H1 (cell line): ENCODE results near the gene LCN6. TPM values are rescaled to one million over a fixed set of nuclear protein-coding genes. Genes with fewer than 3 reads are reported as not detected.

Experiments used
- ATF2 ChIP-seq: IDR thresholded peaks from 2 replicates; pipeline ENCODE4 v1.6.1; 2012; ENCODE audit warnings: low read length, inconsistent platforms
- CBX8 ChIP-seq: fragments of 300-800, 300-1000 bp; sonication (generic); IDR thresholded peaks from 2 replicates; pipeline ENCODE4 v1.7.1; 2016; ENCODE audit warnings: low read depth, low read length, borderline replicate concordance
- CEBPB ChIP-seq: IDR thresholded peaks from 2 replicates; pipeline ENCODE4 v1.6.1; 2012; ENCODE audit warnings: low read depth, low read length
- CHD2 ChIP-seq: IDR thresholded peaks from 2 replicates; pipeline ENCODE4 v1.6.1; 2012; ENCODE audit warnings: low read length, improper control_type of control experiment
- EZH2 ChIP-seq: fragments of 200-600 bp; sonication (generic); IDR thresholded peaks from 2 replicates; pipeline ENCODE4 v1.7.1; 2012; ENCODE audit warnings: low read depth, mild to moderate bottlenecking, moderate library complexity, low read length, inconsistent platforms; ENCODE audit not compliant: severe bottlenecking
- FOSL1 ChIP-seq: IDR thresholded peaks from 2 replicates; pipeline ENCODE4 v1.6.1; 2011; ENCODE audit warnings: mild to moderate bottlenecking, low read depth, low read length, moderate library complexity; ENCODE audit not compliant: insufficient read depth
- GABPA ChIP-seq: IDR thresholded peaks from 2 replicates; pipeline ENCODE4 v1.6.1; 2011; ENCODE audit warnings: mild to moderate bottlenecking, low read length, moderate library complexity, borderline replicate concordance; ENCODE audit not compliant: insufficient read depth
- HDAC2 ChIP-seq, 2 experiments: fragments of 300-600 bp in 1 of 2; sonication (generic) in 1 of 2; IDR thresholded peaks; 2 replicates each; pipeline ENCODE4 v1.6.1; 2011 to 2012; ENCODE audit warnings: low read depth in 2 of 2, low read length in 2 of 2, mild to moderate bottlenecking in 2 of 2, moderate library complexity in 2 of 2, borderline replicate concordance in 1 of 2, inconsistent platforms in 1 of 2
- JUN ChIP-seq: IDR thresholded peaks from 2 replicates; pipeline ENCODE4 v1.6.1; 2011; ENCODE audit warnings: low read depth, mild to moderate bottlenecking, improper control_type of control experiment, low read length
- MAFK ChIP-seq: IDR thresholded peaks from 2 replicates; pipeline ENCODE4 v1.6.1; 2012; ENCODE audit warnings: low read depth, mild to moderate bottlenecking, improper control_type of control experiment, low read length
- PHF8 ChIP-seq: fragments of 200-600 bp; sonication (generic); conservative IDR thresholded peaks from 2 replicates; pipeline ENCODE4 v1.7.1; 2012; ENCODE audit warnings: low read depth, mild to moderate bottlenecking, inconsistent platforms, low read length, moderate library complexity
- SP1 ChIP-seq: IDR thresholded peaks from 2 replicates; pipeline ENCODE4 v1.6.1; 2011; ENCODE audit warnings: low read depth, low read length
- SUZ12 ChIP-seq: fragments of 200-600 bp; sonication (generic); IDR thresholded peaks from 2 replicates; pipeline ENCODE4 v1.6.1; 2012; ENCODE audit warnings: mild to moderate bottlenecking, inconsistent platforms, low read length, moderate library complexity, mixed read lengths
- TAF1 ChIP-seq: IDR thresholded peaks from 2 replicates; pipeline ENCODE4 v1.6.1; 2011; ENCODE audit warnings: mild to moderate bottlenecking, low read depth, low read length
- TCF12 ChIP-seq: IDR thresholded peaks from 2 replicates; pipeline ENCODE4 v1.6.1; 2011; ENCODE audit warnings: low read depth, mild to moderate bottlenecking, low read length
- polyA plus RNA-seq, 7 experiments: library from polyadenylated mRNA; depleted of rRNA in 3 of 7; stranded (reverse) in 5 of 7; unstranded in 2 of 7; fragments of >200 nt in 5 of 7; fragments of 200-250 nt in 2 of 7; gene quantifications; 1 replicate in 5 of 7; 2 replicates in 1 of 7; 4 replicates in 1 of 7; pipeline versions ENCODE4 v1.2.1 to v1.2.3, GENCODE V29; 2011 to 2013; ENCODE audit warnings: missing spikeins in 2 of 7, mixed read lengths in 2 of 7
- total RNA-seq: library from RNA; stranded (reverse); fragmentation: NEBNext Ultra II Directional; extraction: Animal tissue kit (Norgen Biotek cat#: 25700); gene quantifications from 2 replicates; pipeline ENCODE4 v1.2.1, GENCODE V29; 2021
- TF ChIP-seq, protein P1 (sequence below), 3 experiments: IDR thresholded peaks; 1 replicate in 2 of 3; 2 replicates in 1 of 3; pipeline versions ENCODE4 v1.5.1 to v1.6.1; 2011; ENCODE audit warnings: low read length in 3 of 3, mild to moderate bottlenecking in 3 of 3, inconsistent platforms in 2 of 3, low read depth in 1 of 3, moderate library complexity in 1 of 3; ENCODE audit not compliant: insufficient read depth in 1 of 3; ENCODE audit errors: control extremely low read depth in 1 of 3

The LCN6 gene
- total and polyA plus RNA-seq, 2 of the 8 experiments (the other 6 are each of a cell fraction or from before 2014, with no cell fraction given), result not detected

- TF ChIP-seq GABPA (peak; percentile 58; the same call in 1 of the 2 replicates), HDAC2 (IDR thresholded peaks at IDR 0.05; ENCODE audit: borderline replicate concordance in 1 of 2, low read depth in 2 of 2, low read length in 2 of 2) (peak in 1 of 2 experiments; percentile 44; a peak in 1 of 4 replicates), CHD2 (no peak), TCF12 (no peak), CBX8 (no peak), FOSL1 (no peak), EZH2 (no peak), MAFK (no peak), SUZ12 (no peak), SP1 (no peak), JUN (no peak), CEBPB (no peak), PHF8 (no peak), TAF1 (no peak), ATF2 (no peak)
- TF ChIP-seq, protein P1, sequence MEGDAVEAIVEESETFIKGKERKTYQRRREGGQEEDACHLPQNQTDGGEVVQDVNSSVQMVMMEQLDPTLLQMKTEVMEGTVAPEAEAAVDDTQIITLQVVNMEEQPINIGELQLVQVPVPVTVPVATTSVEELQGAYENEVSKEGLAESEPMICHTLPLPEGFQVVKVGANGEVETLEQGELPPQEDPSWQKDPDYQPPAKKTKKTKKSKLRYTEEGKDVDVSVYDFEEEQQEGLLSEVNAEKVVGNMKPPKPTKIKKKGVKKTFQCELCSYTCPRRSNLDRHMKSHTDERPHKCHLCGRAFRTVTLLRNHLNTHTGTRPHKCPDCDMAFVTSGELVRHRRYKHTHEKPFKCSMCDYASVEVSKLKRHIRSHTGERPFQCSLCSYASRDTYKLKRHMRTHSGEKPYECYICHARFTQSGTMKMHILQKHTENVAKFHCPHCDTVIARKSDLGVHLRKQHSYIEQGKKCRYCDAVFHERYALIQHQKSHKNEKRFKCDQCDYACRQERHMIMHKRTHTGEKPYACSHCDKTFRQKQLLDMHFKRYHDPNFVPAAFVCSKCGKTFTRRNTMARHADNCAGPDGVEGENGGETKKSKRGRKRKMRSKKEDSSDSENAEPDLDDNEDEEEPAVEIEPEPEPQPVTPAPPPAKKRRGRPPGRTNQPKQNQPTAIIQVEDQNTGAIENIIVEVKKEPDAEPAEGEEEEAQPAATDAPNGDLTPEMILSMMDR (IDR thresholded peaks at IDR 0.05; ENCODE audit: control extremely low read depth in 1 of 3, insufficient read depth in 1 of 3, low read depth in 1 of 3, low read length in 3 of 3), result peak; percentile 57 to 93 (median 72)
Observed at GRCh38 chr9:136769710-136770191, 21.4 kb upstream of the LCN6 start (continued).
